ENCODE results near the gene RPL13A. TPM values are rescaled to one million over a fixed set of nuclear protein-coding genes. Genes with fewer than 3 reads are reported as not detected.

RPL13A gene
- total RNA-seq, 2 donors from 2014 or later: 1,559 to 1,594 TPM

DNA sequence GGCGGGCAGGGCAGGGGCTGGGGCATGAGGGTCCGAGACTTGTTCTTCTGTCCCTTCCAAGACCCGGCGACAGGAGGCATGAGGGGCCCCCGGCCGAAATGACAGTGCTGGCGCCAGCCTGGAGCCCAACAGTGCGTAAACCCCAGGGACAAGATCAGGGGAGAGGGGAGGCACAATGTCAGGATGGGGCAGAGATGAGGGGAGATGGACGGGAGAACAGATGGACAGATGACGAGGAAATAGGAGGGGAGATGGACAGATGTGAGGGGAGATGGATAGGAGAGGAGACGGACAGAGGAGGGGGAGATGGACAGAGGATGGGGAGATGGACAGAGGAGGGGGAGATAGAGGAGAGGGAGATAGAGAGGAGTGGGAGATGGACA, 12.9 kb upstream of the RPL13A start:
- ATAC-seq: peak in 1 of 2 donors; percentile 1
- intact Hi-C loops (cut with DNase I): no loop called here
- no peak for DNase-seq

DNA sequence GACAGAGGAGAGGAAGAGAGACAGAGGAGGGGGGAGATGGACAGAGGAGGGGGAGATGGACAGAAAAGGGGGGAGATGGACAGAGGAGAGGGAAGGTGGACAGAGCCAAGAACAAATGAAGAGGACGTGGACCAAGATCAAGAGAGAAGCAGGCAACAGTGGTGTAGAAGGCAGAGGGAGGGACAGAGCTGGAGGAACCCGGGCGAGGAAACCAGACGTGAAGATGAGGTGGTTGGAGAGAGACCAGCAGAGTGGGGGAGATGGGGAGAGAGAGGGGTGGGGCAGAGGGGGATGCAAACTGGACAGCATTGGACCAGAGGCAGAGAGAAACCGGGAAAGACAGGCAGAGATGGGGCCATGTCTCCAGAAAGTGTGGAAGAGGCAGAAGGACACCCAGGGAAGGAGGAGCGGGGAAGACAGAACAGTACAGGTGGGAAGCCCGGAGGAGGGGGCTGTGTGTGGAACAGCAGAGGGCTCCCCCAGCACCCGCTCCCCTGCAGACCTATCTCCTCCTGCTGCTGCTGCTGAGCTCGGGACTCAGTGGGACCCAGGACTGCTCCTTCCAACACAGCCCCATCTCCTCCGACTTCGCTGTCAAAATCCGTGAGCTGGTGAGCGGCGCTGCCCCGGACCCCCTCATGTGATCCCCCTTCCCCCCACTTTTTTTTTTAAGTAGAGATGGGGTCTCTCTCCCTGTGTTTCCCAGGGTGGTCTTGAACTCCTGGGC, 12.1 kb upstream of the RPL13A start:
- intact Hi-C loops (cut with DNase I): no loop called here
- no peak for ATAC-seq
- peak; percentile 29 for DNase-seq

DNA sequence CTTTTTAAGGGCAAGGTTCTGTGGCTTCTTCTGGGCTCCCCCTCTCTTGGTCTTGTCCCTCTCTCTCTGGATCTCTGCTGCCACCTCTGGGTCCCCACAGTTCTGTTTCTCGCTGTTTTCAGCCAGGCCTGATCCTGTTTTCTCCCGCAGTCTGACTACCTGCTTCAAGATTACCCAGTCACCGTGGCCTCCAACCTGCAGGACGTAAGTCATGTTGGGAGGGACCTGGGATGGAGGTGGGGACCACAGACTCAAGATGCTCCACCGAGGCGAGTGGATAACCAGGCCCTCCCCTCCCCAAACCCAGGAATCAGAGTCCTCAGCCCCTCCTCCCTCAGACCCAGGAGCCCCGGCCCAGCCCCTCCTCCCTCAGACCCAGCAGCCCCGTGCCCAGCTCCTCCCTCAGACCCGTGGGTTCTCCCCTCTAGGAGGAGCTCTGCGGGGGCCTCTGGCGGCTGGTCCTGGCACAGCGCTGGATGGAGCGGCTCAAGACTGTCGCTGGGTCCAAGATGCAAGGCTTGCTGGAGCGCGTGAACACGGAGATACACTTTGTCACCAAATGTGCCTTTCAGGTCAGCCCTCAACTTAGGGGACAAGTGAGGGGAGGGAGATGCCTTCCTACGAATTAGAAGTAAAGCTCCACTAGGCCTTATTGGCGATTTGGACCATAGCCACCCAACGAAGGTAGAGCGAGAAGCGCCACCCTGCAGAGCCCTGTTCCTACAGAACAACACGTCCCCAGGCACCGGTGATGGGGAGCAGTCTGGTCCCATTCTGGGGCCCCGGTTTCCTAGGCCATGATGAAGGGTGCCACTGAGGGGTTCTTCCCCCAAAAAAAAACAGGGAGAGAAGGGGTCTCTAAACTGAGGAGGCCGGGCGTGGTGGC, 11.2 kb upstream of the RPL13A start:
- peak in 1 of 2 donors; percentile 31 for ATAC-seq
- intact Hi-C loops (cut with DNase I): no loop called here

DNA sequence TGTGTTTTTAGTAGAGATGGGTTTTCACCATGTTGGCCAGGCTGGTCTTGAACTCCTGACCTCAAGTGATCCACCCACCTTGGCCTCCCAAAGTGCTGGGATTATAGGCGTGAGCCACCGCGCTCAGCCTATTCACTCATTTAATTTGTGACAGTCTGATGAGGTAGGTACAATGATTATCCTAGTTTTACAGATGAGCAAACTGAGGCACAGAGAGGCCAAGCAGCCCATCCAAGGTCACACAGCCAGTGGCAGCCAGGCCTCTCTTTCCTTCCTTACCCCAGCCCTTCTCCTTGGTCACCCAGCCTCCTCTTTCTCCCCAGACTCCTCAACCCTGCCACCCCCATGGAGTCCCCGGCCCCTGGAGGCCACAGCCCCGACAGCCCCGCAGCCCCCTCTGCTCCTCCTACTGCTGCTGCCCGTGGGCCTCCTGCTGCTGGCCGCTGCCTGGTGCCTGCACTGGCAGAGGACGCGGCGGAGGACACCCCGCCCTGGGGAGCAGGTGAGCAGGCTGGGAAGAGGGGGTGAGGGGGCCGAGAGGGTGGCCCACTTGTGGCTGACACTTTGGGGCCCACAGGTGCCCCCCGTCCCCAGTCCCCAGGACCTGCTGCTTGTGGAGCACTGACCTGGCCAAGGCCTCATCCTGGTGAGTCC, 7.3 kb upstream of the RPL13A start:
- intact Hi-C loops (cut with DNase I): no loop called here
- DNase-seq: no peak
- no peak for ATAC-seq

More for the DNA sequence above, 11.2 kb upstream of the RPL13A start:
- peak; percentile 61 for DNase-seq

DNA sequence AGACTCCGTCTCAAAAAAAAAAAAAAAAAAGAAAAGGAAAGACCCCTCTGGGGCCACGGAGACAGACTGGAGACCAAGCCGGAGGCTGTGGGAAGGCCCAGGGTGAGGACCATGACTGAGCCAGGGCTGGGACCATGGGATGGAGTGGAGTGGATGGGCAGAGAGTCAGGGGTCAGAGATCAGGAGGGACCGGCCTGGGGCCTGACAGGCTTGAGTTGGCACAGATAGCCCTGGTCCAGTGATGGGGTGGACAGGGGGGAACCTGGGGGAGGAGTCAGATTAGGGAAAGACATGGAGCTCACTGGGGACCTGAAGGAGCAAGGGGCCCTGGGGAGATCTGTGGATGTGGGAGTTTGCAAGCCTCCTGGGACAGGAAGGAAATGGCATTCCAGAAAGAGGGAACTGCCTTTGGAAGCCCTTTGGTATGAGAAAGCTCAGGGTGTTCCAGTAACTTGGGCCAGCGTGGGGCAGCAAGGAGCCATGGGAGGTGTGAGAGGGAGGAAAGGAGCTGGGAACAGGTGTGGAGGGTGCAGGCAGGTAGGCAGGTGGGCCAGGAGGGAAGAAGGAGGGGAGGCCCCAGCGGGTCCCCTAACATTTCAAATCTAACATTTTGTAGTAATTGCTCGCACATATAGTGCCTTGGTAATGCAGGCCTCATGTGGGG, 6.3 kb upstream of the RPL13A start:
- intact Hi-C loops (cut with DNase I): no loop called here
- DNase-seq (no peak), ATAC-seq (no peak)

DNA sequence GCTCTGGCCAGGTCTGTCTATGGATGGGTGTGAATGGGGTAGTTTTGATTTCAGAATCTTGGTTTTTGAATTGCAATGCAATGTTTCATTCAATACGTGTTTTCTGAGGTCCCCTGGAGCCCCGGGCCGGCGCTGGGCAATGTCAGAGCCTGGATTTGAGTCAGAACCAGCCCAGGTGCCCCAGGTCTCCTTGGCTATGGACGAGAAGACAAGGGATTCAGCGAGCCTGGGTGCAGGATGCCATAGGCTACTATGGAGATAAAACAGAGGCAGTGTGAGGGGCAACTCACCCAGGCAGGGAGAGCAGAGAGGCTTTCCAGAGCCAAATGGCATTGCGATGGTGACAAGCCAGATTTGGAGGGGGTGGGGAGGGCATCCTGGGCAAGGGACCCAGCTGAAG, 1.2 kb upstream of the RPL13A start:
- intact Hi-C loops (cut with DNase I): no loop called here
- DNase-seq (no peak), ATAC-seq (no peak)

DNA sequence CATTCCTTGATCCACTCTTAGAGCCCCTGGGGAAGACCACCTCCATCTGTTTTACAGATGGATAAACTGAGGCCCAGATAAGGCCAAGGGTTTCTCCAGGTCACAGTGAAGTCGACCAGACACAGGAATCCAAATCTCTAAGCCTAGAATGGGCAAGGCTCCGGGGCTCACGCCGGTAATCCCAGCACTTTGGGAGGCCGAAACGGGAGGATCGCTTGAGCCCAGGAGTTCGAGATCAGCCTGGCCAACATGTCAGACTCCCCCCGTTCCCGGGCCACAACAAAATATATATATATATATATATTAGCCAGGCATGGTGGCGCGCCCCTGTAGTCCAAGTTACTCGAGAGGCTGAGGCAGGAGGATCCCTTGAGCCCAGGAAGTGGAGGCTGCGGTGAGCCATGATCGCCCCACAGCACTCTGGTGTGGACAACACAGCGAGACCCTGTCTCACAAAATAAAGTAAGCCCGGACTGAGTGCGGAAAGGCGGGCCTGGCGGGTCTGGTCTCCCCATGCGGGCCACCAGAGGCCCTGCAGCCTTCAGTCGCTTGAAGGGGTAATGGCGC, 615 bp upstream of the RPL13A start:
- DNase-seq: no peak
- intact Hi-C loops (cut with DNase I): no loop called here
- no peak for ATAC-seq

DNA sequence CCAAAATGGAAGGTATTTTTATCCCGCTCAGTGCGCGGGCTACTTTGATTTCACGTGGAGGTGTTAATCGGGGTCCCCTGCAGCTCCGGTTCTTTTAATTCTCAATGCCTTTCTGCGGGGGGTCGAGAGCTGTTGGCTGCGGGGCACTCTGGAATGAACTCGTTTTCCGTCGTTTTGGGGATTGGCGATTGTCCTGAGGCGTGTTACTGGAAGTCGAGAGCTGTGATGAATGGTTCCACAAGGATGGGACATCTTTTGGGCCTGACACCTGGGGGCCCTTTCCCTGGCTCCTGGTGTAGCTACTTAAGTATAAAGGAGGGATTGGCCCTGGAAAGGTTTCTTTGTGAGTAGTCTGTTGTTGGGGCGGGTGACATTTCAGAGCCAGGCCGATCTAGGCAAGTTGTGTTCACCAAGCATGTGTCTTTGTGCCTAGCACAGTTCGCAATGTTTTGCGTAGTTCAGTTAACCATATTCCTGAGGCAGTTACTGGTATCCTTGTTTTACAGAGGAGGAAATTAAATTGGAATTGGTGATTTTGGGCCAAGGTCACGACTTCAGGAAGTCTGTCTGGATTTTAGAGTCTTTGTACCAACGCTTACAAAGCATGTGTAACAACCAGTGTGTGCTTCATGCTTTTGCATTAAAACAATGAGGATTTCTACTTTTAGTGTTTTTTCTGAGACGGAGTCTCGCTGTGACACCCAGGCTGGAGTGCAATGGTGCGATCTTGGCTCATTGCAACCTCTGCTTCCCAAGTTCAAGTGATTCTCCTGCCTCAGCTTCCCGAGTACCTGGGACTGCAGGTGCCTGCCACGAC, 846 bp downstream of the RPL13A start:
- intact Hi-C loops (cut with DNase I): no loop called here
- DNase-seq (no peak), ATAC-seq (no peak)

DNA sequence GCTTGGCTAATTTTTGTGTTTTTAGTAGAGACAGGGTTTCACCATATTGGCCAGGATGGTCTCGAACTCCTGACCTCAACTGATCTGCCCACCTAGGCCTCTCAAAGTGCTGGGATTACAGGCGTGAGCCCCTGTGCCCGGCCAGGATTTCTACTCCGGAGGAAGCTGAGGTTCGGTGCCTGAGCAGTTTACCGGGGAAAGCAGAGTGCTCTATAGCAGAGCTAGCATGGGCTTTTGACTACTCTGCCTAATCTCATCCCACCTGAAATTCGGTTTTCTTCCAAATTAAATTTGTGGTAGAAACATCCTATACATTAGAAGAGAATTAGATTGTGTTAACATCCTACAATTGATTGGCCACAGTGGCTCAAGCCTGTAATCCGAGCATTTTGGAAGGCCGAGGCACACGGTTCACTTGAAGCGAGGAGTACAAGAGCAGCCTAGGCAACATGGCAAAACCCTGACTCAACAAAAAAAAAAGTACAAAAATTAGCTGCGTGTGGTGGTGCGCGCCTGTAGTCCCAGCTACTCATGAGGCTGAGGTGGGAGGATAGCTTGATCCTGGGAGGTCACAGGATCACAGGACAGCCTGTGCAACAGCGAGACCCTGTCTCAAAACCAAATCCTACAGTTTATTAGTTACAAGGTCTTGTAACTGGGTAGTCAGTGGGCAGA, 1.6 kb downstream of the RPL13A start:
- DNase-seq: no peak
- intact Hi-C loops (cut with DNase I): no loop called here
- no peak for ATAC-seq

DNA sequence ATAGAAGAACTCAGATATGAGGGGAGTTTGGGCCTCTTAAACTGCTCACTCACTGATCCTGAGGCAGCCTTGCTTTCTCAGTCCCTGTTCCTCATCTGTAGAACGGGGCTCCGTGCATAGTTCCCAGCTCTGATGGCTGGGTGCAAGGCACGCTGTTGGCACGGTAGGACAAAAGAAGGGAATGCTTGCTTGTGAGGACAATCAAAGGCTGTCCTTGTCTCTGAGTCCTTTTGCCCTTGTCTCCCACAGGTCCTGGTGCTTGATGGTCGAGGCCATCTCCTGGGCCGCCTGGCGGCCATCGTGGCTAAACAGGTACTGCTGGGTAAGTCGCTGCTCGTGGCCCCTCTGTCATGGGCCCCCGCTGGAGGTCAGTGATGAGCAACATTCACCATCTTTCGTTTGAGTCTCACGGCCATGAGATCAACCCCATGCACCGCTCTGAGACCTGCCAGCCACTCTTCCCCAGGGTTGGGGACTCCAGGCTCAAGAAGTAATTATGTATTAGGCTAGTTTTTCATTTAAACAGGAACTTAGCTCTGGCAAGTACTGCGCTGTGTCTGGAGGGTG, 2.3 kb downstream of the RPL13A start:
- intact Hi-C loops (cut with DNase I): no loop called here
- DNase-seq: no peak
- ATAC-seq: no peak

DNA sequence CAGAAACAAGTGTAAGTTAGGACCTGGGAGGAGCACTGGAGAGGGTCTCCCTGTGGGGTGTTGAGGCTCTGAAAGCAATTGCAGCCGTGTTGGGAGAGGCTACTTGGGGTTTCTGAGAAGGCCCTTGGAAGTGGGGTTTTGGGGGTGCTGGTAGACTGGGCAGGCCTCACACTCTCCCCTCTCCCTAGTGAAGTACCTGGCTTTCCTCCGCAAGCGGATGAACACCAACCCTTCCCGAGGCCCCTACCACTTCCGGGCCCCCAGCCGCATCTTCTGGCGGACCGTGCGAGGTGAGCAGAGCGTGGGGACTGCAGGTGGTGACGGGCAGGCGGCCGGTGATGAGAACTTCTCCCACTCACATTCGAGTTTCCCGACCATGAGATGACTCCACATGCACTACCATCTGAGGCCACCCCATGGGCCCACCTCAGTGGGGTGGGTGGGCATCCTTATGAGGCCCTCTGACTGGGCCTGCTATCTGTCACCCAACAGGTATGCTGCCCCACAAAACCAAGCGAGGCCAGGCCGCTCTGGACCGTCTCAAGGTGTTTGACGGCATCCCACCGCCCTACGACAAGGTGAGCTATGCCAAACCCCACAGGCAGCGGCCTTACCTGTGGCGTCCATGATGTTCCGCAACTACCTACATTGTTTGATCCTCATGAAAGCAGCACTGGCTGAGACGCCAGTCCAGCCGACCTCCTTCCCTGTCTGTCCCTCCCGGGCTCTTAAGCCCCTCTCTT, 3.0 kb downstream of the RPL13A start:
- intact Hi-C loops (cut with DNase I): no loop called here
- ATAC-seq: no peak
- no peak for DNase-seq

DNA sequence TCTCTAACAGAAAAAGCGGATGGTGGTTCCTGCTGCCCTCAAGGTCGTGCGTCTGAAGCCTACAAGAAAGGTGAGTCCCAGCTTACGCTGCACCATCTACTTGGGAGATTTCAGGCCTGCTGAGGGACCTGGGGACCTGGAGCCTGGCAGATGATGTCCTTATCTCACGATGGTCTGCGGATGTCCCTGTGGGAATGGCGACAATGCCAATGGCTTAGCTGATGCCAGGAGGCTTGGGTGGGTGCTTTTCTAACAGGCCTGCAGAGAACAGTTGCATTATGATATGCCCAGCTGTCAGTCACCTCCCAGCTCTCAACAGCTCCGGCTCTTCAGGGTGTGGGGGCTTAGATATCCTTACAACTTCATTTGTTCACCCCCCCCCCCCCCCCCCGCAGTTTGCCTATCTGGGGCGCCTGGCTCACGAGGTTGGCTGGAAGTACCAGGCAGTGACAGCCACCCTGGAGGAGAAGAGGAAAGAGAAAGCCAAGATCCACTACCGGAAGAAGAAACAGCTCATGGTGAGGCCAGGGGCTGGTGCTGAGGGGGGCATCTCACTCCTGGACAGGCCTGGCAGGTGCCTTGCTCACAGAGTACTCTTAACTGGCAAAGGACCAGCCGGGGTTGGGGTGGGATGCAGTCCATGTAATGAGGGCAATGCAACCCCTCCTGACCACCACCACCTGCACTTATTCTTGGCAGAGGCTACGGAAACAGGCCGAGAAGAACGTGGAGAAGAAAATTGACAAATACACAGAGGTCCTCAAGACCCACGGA, 3.8 kb downstream of the RPL13A start:
- DNase-seq (peak; percentile 24), ATAC-seq (no peak)
- intact Hi-C loops (cut with DNase I): no loop called here

DNA sequence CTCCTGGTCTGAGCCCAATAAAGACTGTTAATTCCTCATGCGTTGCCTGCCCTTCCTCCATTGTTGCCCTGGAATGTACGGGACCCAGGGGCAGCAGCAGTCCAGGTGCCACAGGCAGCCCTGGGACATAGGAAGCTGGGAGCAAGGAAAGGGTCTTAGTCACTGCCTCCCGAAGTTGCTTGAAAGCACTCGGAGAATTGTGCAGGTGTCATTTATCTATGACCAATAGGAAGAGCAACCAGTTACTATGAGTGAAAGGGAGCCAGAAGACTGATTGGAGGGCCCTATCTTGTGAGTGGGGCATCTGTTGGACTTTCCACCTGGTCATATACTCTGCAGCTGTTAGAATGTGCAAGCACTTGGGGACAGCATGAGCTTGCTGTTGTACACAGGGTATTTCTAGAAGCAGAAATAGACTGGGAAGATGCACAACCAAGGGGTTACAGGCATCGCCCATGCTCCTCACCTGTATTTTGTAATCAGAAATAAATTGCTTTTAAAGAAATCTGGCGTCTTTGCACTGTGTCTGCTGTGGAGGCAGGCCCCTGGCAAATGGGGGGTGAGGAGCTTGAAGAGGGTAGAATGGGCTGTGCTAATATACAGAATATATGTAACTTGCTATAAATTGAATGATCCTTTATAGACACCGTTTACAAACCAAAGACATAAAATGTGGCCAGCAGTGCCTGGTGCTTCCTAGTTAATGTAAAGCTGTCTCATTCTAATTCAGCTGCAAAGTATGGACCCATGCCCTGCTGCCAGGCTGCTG, 4.6 kb downstream of the RPL13A start:
- intact Hi-C loops (cut with DNase I): no loop called here
- DNase-seq (no peak), ATAC-seq (no peak)

DNA sequence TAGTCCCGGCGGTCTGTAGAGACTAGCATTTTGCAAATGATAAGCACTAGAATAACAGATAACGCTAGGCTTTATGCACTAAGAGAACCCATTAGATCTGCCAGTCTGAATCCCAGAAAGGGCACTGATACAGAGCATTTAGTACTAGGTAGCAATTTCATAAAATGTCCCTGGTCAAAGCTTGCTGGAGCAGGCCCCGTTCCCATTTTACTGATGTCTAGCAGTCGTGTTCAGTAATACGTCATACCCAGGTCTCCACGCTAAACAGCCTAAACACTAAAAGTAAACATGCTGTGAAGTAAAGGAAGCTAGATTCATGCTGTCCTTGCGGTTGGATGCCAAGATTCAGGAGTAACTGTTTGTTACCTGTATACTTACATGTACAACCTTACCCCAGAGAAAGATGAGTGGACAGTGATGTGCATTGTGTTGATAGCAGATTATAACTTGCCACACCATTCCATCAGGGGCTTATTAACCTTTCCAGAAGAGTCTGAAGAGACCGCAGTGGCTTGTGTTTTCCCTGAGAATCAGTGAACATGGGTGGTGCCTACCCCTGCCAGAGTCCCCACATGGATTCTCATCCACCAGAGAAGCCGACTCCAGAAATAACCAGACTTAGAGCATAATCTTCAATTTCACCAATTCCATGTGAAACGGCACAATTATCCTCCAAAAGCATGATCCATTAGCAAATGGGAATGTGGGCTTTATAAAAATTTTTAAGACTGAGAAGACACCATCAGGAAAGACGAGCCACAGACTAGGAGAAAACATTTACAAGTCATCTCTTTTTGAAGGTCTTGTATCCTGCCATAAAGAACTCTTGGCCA, 5.4 kb downstream of the RPL13A start:
- DNase-seq (no peak), ATAC-seq (no peak)
- intact Hi-C loops (cut with DNase I): no loop called here

Data from left cardiac atrium (tissue), 4 donors.